Panc1 (cell line): ENCODE results near the gene DDX42.

Source experiments
- POLR2AphosphoS5 ChIP-seq: IDR thresholded peaks from 2 replicates; pipeline ENCODE4 v1.6.1; 2012; ENCODE audit warnings: mild to moderate bottlenecking, low read depth, low read length, moderate library complexity
- REST ChIP-seq, 2 experiments: IDR thresholded peaks; 2 replicates each; pipeline ENCODE4 v1.6.1; 2011 to 2012; ENCODE audit warnings: low read depth in 2 of 2, control low read depth in 1 of 2, low read length in 1 of 2, mild to moderate bottlenecking in 1 of 2, moderate library complexity in 1 of 2; ENCODE audit not compliant: insufficient read depth in 1 of 2
- SIN3A ChIP-seq: IDR thresholded peaks from 2 replicates; pipeline ENCODE4 v1.6.1; 2012; ENCODE audit warnings: low read depth, mild to moderate bottlenecking, low read length, moderate library complexity, borderline replicate concordance; ENCODE audit not compliant: insufficient read depth
- TF ChIP-seq, protein P1 (sequence below): fragments of 450-650 bp; IDR thresholded peaks from 2 replicates; pipeline ENCODE4 v1.5.1; 2017; ENCODE audit warnings: mild to moderate bottlenecking

DNA sequence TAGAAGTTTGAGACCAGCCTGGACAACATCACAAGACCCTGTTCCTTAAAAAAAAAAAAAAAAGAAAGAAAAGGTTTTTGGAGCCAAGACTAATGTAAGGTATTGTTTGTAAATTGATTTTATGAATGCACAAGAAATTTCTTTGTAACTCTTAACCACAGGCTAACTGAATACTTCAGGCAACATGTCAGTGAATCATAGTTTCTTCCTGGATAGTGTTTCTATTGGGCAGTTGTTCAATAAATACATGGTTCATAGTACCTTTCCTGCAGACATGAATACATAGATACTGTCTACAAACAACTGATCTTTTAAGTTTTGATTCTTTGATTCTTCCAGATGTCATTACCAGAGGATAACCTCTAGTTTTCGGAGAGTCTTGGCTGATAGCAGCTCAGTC lies 11.6 kb downstream of the DDX42 start:
- TF ChIP-seq, protein P1, sequence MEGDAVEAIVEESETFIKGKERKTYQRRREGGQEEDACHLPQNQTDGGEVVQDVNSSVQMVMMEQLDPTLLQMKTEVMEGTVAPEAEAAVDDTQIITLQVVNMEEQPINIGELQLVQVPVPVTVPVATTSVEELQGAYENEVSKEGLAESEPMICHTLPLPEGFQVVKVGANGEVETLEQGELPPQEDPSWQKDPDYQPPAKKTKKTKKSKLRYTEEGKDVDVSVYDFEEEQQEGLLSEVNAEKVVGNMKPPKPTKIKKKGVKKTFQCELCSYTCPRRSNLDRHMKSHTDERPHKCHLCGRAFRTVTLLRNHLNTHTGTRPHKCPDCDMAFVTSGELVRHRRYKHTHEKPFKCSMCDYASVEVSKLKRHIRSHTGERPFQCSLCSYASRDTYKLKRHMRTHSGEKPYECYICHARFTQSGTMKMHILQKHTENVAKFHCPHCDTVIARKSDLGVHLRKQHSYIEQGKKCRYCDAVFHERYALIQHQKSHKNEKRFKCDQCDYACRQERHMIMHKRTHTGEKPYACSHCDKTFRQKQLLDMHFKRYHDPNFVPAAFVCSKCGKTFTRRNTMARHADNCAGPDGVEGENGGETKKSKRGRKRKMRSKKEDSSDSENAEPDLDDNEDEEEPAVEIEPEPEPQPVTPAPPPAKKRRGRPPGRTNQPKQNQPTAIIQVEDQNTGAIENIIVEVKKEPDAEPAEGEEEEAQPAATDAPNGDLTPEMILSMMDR, result no peak
- TF ChIP-seq SIN3A (no peak), POLR2AphosphoS5 (no peak), REST (IDR thresholded peaks at IDR 0.05; ENCODE audit: insufficient read depth in 1 of 2, low read depth in 2 of 2, low read length in 1 of 2) (no peak)
